H7 (cell line): ENCODE measurements around the gene GCG. TPM values are rescaled to one million over a fixed set of nuclear protein-coding genes. Genes with fewer than 3 reads are reported as not detected.

Source experiments
- DNase-seq: peaks from one replicate; pipeline ENCODE4 v3.0.0; 2012
- H3K27me3 ChIP-seq: 2 replicates; pipeline ENCODE4 v1.6.0; 2011; ENCODE audit warnings: mild to moderate bottlenecking, low read length; ENCODE audit not compliant: control insufficient read depth, insufficient read depth
- H3K36me3 ChIP-seq: replicated peaks from 2 replicates; pipeline ENCODE4 v1.5.1; 2011; ENCODE audit warnings: low read length; ENCODE audit not compliant: control insufficient read depth, insufficient read depth
- H3K4me3 ChIP-seq: 2 replicates; pipeline ENCODE4 v1.5.1; 2011; ENCODE audit warnings: low read depth, mild to moderate bottlenecking, control low read depth, low read length, moderate library complexity; ENCODE audit not compliant: insufficient read depth
- total RNA-seq: library from RNA; depleted of rRNA; stranded (reverse); fragments of >200 nt; shearing (Covaris generic); gene quantifications from 2 replicates; pipeline ENCODE4 v1.2.3, GENCODE V29; 2014

GCG gene
- total RNA-seq, 1 experiment from 2014 or later: not detected

- Histone ChIP-seq H3K4me3 (no peak overlapping the region), H3K36me3 (no peaks in the 10 kb centered on the region), H3K27me3 (no peaks in the 10 kb centered on the region)
- DNase-seq: no peak
Observed at GRCh38 chr2:162166745-162167144, 14.7 kb upstream of the GCG start.

GRCh38 chr2:162166174-162166573, 14.1 kb upstream of the GCG start:
- DNase-seq: no peak
- no peak overlapping the region for H3K4me3 ChIP-seq
- H3K27me3 ChIP-seq: no peaks in the 10 kb centered on the region
- H3K36me3 ChIP-seq: no peaks in the 10 kb centered on the region

- no peaks in the 10 kb centered on the region for H3K27me3 ChIP-seq
- no peak overlapping the region for H3K4me3 ChIP-seq
- H3K36me3 ChIP-seq: no peaks in the 10 kb centered on the region
- no peak for DNase-seq
Observed at GRCh38 chr2:162164802-162165201, 12.8 kb upstream of the GCG start.

- Histone ChIP-seq H3K27me3 (no peaks in the 10 kb centered on the region), H3K4me3 (no peak overlapping the region), H3K36me3 (no peaks in the 10 kb centered on the region)
- DNase-seq: no peak
Observed at GRCh38 chr2:162159446-162159845, 7.4 kb upstream of the GCG start.

- H3K36me3 ChIP-seq: no peaks in the 10 kb centered on the region
- DNase-seq: no peak
- no peak overlapping the region for H3K4me3 ChIP-seq
Observed at GRCh38 chr2:162156149-162156548, 4.1 kb upstream of the GCG start.

GRCh38 chr2:162155093-162155492, 3.0 kb upstream of the GCG start:
- no peak for DNase-seq
- no peak overlapping the region for H3K4me3 ChIP-seq
- H3K36me3 ChIP-seq: no peaks in the 10 kb centered on the region
- no peaks in the 10 kb centered on the region for H3K27me3 ChIP-seq

More at GRCh38 chr2:162156149-162156548, 4.1 kb upstream of the GCG start:
- no peaks in the 10 kb centered on the region for H3K27me3 ChIP-seq

DNA sequence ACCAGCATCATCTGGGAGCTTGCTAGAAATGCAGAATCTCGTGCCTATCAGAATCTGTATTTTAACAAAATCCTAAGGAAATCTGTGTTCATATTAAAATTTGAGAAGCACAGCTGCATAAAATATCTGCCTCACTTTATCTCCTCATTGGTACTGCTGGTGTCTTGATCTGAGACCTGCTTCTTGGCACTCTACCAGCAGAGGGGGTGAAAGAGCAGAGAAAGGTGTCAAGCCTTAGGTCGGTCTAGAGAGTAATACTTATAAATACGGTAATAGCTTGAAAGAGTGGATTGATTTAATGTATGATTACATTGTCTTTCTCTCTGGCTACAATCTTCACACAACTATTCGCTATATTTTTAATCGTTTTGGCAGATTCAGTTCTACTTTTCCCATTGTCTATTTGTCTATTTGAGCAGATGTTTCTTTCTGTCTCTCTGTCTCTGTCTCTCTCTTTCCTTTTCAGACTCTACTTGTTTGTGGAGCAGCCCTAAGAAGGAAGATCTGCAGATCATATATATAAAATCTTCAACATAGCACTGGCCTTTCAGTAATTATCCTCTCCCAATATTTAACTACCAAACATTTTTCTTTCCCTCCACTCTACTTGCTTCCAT, 1.7 kb upstream of the GCG start:
- DNase-seq: peak; percentile 38

DNA sequence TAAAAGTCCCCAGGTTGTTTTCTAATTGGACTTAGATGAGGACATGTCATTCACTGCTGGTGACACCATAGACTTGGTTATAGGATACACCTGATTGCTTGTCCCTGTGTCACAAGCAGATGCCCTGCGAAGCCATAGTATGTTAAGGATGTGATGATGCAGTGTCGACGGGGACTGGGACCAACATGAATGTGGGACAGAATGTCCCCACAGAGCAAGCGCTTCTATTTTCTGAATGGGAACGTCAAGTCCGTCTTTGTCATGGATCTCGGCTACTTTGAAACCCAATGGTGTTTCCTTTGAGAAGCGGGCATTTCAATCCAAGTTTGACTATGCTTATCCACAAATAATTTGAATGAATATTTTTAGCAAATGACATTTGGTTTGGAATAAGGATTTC, 2.1 kb downstream of the GCG start:
- no peaks in the 10 kb centered on the region for H3K36me3 ChIP-seq
- no peak for DNase-seq
- H3K4me3 ChIP-seq: no peak overlapping the region
- H3K27me3 ChIP-seq: no peaks in the 10 kb centered on the region

More for the DNA sequence above, 1.7 kb upstream of the GCG start:
- no peaks in the 10 kb centered on the region for H3K27me3 ChIP-seq
- no peaks in the 10 kb centered on the region for H3K36me3 ChIP-seq
- no peak overlapping the region for H3K4me3 ChIP-seq

- Histone ChIP-seq H3K36me3 (no peaks in the 10 kb centered on the region), H3K4me3 (no peak overlapping the region), H3K27me3 (no peaks in the 10 kb centered on the region)
- no peak for DNase-seq
Observed at GRCh38 chr2:162149466-162149865, 2.6 kb downstream of the GCG start.

DNA sequence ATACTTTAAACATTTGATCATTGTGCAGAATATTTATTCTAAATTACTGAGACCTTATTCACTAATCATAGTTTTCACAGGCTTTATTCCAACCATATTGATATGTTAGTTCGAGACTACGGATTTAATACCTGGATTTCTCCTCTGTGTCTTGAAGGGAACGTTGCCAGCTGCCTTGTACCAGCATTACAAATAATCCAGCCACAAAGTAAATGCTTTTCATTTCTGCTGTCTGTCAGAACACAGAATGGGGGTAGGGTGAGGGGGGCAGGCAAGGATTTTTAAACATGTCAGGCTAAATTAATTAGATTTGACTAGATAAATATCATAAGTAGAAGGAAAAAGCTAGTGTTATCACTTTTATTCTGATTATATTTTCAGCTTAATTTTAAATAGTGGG, 3.1 kb downstream of the GCG start:
- H3K36me3 ChIP-seq: no peaks in the 10 kb centered on the region

GRCh38 chr2:162143969-162144368, 8.1 kb downstream of the GCG start:
- no peaks in the 10 kb centered on the region for H3K36me3 ChIP-seq
- H3K27me3 ChIP-seq: no peaks in the 10 kb centered on the region
- no peak for DNase-seq
- H3K4me3 ChIP-seq: no peak overlapping the region

More for the DNA sequence above, 3.1 kb downstream of the GCG start:
- DNase-seq: no peak
- no peaks in the 10 kb centered on the region for H3K27me3 ChIP-seq
- no peak overlapping the region for H3K4me3 ChIP-seq

GRCh38 chr2:162138310-162138709, 13.7 kb downstream of the GCG start:
- Histone ChIP-seq H3K36me3 (no peaks in the 10 kb centered on the region), H3K4me3 (no peak overlapping the region), H3K27me3 (no peaks in the 10 kb centered on the region)
- DNase-seq: no peak

DNA sequence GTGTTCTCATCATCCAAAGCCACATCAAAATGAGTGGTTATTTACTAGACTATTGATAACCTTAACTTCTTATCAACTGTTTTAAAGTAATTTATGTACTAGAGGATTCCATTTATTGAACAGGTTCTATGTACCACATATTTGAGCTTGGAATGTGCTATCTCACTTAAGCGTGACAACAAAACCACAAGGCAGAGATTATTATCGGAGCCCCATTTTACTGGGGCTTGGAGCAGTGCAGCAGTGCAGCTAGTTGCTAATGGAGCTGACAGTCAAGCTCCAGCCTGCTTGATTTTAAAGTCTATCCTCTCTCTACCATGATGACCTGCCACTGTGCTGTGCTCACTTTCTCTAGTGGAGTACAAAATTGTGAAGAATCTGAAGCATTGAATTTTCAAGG, 24.6 kb downstream of the GCG start:
- Histone ChIP-seq H3K36me3 (no peaks in the 10 kb centered on the region), H3K4me3 (no peak overlapping the region), H3K27me3 (no peaks in the 10 kb centered on the region)
- no peak for DNase-seq

DNA sequence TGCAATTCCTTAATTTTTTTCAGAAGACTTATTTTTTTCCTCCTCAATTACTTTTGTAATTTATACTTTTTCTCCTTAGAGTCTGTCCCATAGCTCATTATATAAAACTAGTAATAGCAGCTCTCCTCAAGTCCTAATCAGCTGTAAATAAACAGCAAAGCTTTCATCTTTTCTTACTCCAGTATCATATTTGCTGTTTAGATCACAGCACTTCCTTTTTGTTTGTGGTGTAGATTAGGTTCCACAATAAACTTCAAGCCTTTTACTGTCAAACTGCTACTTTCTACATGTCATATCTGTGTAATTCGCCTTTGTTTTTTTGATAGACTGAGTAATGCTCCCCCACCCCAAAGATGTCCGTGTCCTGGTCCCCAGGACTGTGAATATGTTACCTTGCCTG, 25.5 kb downstream of the GCG start:
- Histone ChIP-seq H3K4me3 (no peak overlapping the region), H3K36me3 (no peaks in the 10 kb centered on the region), H3K27me3 (no peaks in the 10 kb centered on the region)
- no peak for DNase-seq

GRCh38 chr2:162126111-162126519, 25.9 kb downstream of the GCG start:
- no peak overlapping the region for H3K4me3 ChIP-seq
- DNase-seq: no peak
- H3K27me3 ChIP-seq: no peaks in the 10 kb centered on the region
- no peaks in the 10 kb centered on the region for H3K36me3 ChIP-seq

- no peaks in the 10 kb centered on the region for H3K27me3 ChIP-seq
- no peak for DNase-seq
Observed at GRCh38 chr2:162125138-162125537, 26.9 kb downstream of the GCG start.

More at GRCh38 chr2:162125138-162125537, 26.9 kb downstream of the GCG start:
- Histone ChIP-seq H3K36me3 (no peaks in the 10 kb centered on the region), H3K4me3 (no peak overlapping the region)
